Gastrocnemius medialis (tissue), 4 donors: ENCODE results near the gene CD27. TPM values are rescaled to one million over a fixed set of nuclear protein-coding genes. Genes with fewer than 3 reads are reported as not detected.

Experiments
- ATAC-seq, 2 donors: fragments of 150-250 bp; one replicate each; pipeline ENCODE4 v1.9.1; 2016
- DNase-seq, 2 donors: peaks; one replicate each; pipeline ENCODE4 v3.0.0-alpha.2; 2019
- H3K27ac ChIP-seq, 4 donors: fragments of 200-600 bp; sonication (generic); 1 replicate in 1 of 4; 2 replicates in 3 of 4; pipeline ENCODE4 v1.5.1; 2016 to 2018; ENCODE audit warnings: mild to moderate bottlenecking in 2 of 4, moderate library complexity in 1 of 4
- H3K27me3 ChIP-seq, 3 donors: fragments of 200-600 bp; sonication (generic) in 2 of 3; 1 replicate in 1 of 3; 2 replicates in 2 of 3; pipeline versions ENCODE4 v1.5.1 to v1.6.0; 2016 to 2019; ENCODE audit warnings: mild to moderate bottlenecking in 1 of 3, moderate library complexity in 1 of 3
- H3K36me3 ChIP-seq, 2 donors: fragments of 200-600 bp; sonication (generic) in 1 of 2; one replicate each; pipeline ENCODE4 v1.5.1; 2017 to 2018
- H3K4me1 ChIP-seq, 2 donors: fragments of 200-600 bp; sonication (generic) in 1 of 2; one replicate each; pipeline ENCODE4 v1.5.1; 2016 to 2017; ENCODE audit warnings: mild to moderate bottlenecking in 2 of 2
- H3K4me3 ChIP-seq, 4 donors: fragments of 200-600 bp; sonication (generic) in 3 of 4; 1 replicate in 1 of 4; 2 replicates in 3 of 4; pipeline ENCODE4 v1.5.1; 2016 to 2019; ENCODE audit warnings: mild to moderate bottlenecking in 2 of 4
- H3K9me3 ChIP-seq, 3 donors: fragments of 200-600 bp; sonication (generic) in 2 of 3; 1 replicate in 1 of 3; 2 replicates in 2 of 3; pipeline ENCODE4 v1.5.1; 2016 to 2019
- CTCF ChIP-seq, 5 experiments: fragments of 450-650 bp in 3 of 5; fragments of 200-600 bp in 2 of 5; sonication (generic) in 2 of 5; IDR thresholded peaks in 4 of 5; conservative IDR thresholded peaks in 1 of 5; 1 replicate in 4 of 5; 2 replicates in 1 of 5; pipeline ENCODE4 v1.5.1; 2016 to 2019; ENCODE audit warnings: antibody characterized with exemption in 5 of 5, mild to moderate bottlenecking in 3 of 5, moderate library complexity in 3 of 5
- POLR2A ChIP-seq, 2 donors: fragments of 450-650 bp; IDR thresholded peaks; one replicate each; pipeline ENCODE4 v1.6.1; 2017; ENCODE audit warnings: antibody characterized with exemption in 2 of 2, mild to moderate bottlenecking in 2 of 2, moderate library complexity in 2 of 2
- in situ Hi-C, 4 donors: fragments of 200-750 bp; cut with MboI; loops; one replicate each; pipeline versions ENCODE4 v1.15.0 to v1.8.0; 2017; ENCODE audit warnings: low sequenced_read_pairs in 4 of 4
- intact Hi-C: fragments of 100-400 bp; cut with DNase I; formaldehyde crosslinking; loops from one replicate; pipeline ENCODE4 v1.15.1; 2023; ENCODE audit warnings: low total_unique reads
- total RNA-seq, 4 donors: library from RNA; depleted of rRNA; stranded (reverse); fragments of >200 nt; gene quantifications; one replicate each; pipeline versions ENCODE4 v1.1.0 to v1.2.3, GENCODE V29; 2016

The CD27 gene
- total RNA-seq, 4 donors from 2014 or later, result 0.55 TPM; not detected in 3

- ATAC-seq, result peak; percentile 29 to 79
- peaks cover 18% of the 10 kb centered on the region in 2 donors for H3K4me1 ChIP-seq
These were observed 7.6 kb downstream of the CD27 start for GRCh38 chr12:6452245-6452943.

DNA sequence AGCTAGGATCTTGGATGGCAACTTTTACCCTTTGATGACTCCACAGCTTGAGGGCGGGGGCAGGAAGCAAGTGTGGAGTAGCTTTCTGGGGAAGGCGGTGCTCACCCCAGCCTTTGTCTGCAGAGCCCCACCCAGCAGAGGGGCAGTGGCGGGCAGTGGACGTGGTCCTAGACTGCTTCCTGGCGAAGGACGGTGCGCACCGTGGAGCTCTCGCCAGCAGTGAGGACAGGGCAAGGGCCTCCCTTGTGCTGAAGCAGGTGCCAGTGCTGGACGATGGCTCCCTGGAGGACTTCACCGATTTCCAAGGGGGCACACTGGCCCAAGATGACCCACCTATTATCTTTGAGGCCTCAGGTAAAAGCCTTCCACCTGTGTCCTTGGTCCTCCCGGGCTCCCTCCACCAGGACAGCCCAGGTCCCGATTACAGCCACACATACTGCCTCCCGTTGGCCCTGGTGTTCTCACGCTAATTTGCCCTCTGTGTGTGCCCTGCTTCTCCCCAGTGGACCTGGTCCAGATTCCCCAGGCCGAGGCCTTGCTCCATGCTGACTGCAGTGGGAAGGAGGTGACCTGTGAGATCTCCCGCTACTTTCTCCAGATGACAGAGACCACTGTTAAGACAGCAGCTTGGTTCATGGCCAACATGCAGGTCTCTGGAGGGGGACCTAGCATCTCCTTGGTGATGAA lies 8.3 kb downstream of the CD27 start:
- peaks cover 0 to 29% of the 10 kb centered on the region in 2 donors for H3K36me3 ChIP-seq
- peaks cover 18% of the 10 kb centered on the region in 2 donors for H3K4me1 ChIP-seq
- H3K9me3 ChIP-seq, result no peaks in the 10 kb centered on the region
- peak overlapping the region; percentile 72 to 91 (median 84) for H3K4me3 ChIP-seq
- ATAC-seq (peak in 1 of 2 donors; percentile 21), DNase-seq (peak in 1 of 2 donors; percentile 32)
- intact Hi-C loops (loop anchor here (5.0 kb wide), 1 partner anchor 111 kb away; the partner anchor contains the start of gene TNFRSF1A), in situ Hi-C loops (loop anchor here in 1 of 4 donors (25.0 kb wide), 1 partner anchor 116 kb away; the partner anchor contains the start of gene TNFRSF1A)
- H3K27ac ChIP-seq, result peak overlapping the region; percentile 96 to 99 (median 98)
- TF ChIP-seq CTCF (IDR thresholded peaks at IDR 0.05 in 4 of 5, conservative IDR thresholded peaks at IDR 0.05 in 1 of 5) (no peak), POLR2A (IDR thresholded peaks at IDR 0.05) (no peak)
- no peaks in the 10 kb centered on the region for H3K27me3 ChIP-seq

More at GRCh38 chr12:6452245-6452943, 7.6 kb downstream of the CD27 start:
- peak; percentile 30 to 82 for DNase-seq
- intact Hi-C loops, result loop anchor here (5.0 kb wide), 1 partner anchor 110 kb away; the partner anchor contains the start of gene TNFRSF1A
- peak overlapping the region; percentile 72 to 91 (median 84) for H3K4me3 ChIP-seq
- H3K36me3 ChIP-seq, result peaks cover 0 to 22% of the 10 kb centered on the region in 2 donors
- peak overlapping the region; percentile 96 to 99 (median 98) for H3K27ac ChIP-seq
- H3K9me3 ChIP-seq, result no peaks in the 10 kb centered on the region
- TF ChIP-seq POLR2A (IDR thresholded peaks at IDR 0.05) (no peak), CTCF (IDR thresholded peaks at IDR 0.05 in 4 of 5, conservative IDR thresholded peaks at IDR 0.05 in 1 of 5) (no peak)
- in situ Hi-C loops, result loop anchor here in 1 of 4 donors (25.0 kb wide), 1 partner anchor 115 kb away; the partner anchor contains the start of gene TNFRSF1A
- H3K27me3 ChIP-seq, result no peaks in the 10 kb centered on the region

DNA sequence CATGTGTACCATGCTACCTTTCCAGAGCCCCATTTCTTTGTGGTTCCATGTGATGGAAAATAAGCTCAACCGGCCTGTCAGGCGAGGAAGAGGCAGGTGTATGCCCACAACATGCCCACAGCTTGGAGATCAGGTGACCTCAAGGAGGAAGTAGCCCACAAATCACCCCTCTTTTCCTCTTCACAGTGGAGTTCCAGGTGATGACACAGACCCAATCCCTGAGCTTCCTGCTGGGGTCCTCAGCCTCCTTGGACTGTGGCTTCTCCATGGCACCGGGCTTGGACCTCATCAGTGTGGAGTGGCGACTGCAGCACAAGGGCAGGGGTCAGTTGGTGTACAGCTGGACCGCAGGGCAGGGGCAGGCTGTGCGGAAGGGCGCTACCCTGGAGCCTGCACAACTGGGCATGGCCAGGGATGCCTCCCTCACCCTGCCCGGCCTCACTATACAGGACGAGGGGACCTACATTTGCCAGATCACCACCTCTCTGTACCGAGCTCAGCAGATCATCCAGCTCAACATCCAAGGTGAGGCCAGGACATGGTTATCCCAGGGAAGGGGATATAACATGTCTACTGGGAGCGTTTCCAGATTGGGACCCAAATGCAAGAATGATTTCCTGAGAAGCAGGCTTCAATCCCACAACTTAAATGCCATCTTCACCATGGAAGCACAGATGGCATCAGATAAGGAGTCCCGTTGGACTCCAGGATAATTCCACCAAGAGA lies 12.6 kb downstream of the CD27 start:
- peaks cover 17 to 20% of the 10 kb centered on the region in 2 donors for H3K4me1 ChIP-seq
- no peak overlapping the region for H3K4me3 ChIP-seq
- DNase-seq, result no peak
- in situ Hi-C loops (loop anchor here in 1 of 4 donors (25.0 kb wide), 1 partner anchor 120 kb away; the partner anchor contains the start of gene TNFRSF1A), intact Hi-C loops (no loop called here)
- H3K9me3 ChIP-seq, result no peaks in the 10 kb centered on the region
- peaks cover 0 to 65% of the 10 kb centered on the region in 2 donors for H3K36me3 ChIP-seq
- TF ChIP-seq POLR2A (IDR thresholded peaks at IDR 0.05) (no peak), CTCF (IDR thresholded peaks at IDR 0.05 in 4 of 5, conservative IDR thresholded peaks at IDR 0.05 in 1 of 5) (no peak)
- no peaks in the 10 kb centered on the region for H3K27me3 ChIP-seq
- no peak overlapping the region for H3K27ac ChIP-seq
- ATAC-seq, result no peak

DNA sequence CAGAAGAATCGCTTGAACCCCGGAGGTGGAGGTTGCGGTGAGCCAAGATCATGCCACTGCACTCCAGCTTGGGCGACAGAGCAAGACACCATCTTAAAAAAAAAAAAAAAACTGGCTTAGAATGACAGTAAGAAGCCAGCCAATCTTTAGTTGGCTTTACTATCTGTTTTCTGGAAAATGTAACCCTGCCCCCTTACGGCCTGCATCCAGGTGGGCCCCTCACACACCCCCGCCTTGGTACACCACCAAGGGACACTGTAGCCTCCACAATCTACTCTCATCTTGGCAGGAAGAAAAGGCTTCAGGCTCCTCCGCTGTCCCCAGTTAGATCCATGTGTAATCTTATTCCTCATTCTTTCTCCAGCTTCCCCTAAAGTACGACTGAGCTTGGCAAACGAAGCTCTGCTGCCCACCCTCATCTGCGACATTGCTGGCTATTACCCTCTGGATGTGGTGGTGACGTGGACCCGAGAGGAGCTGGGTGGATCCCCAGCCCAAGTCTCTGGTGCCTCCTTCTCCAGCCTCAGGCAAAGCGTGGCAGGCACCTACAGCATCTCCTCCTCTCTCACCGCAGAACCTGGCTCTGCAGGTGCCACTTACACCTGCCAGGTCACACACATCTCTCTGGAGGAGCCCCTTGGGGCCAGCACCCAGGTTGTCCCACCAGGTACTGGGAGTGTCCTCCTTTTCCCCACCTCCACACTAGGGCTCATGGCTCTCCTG lies 13.7 kb downstream of the CD27 start:
- TF ChIP-seq POLR2A (IDR thresholded peaks at IDR 0.05) (no peak), CTCF (IDR thresholded peaks at IDR 0.05 in 4 of 5, conservative IDR thresholded peaks at IDR 0.05 in 1 of 5) (no peak)
- in situ Hi-C loops, result loop anchor here in 1 of 4 donors (25.0 kb wide), 1 partner anchor 121 kb away; the partner anchor contains the start of gene TNFRSF1A
- intact Hi-C loops, result no loop called here
- Histone ChIP-seq H3K9me3 (no peaks in the 10 kb centered on the region), H3K4me3 (no peak overlapping the region), H3K27ac (no peak overlapping the region), H3K4me1 (peaks cover 8 to 14% of the 10 kb centered on the region in 2 donors), H3K27me3 (no peaks in the 10 kb centered on the region), H3K36me3 (peaks cover 0 to 75% of the 10 kb centered on the region in 2 donors)
- ATAC-seq, result no peak
- no peak for DNase-seq
